K562 (cell line): ENCODE results near the gene EFCAB8.

Experiments
- ATF3 ChIP-seq, 2 experiments: fragments of 450-650 bp in 1 of 2; sonication (generic) in 1 of 2; formaldehyde crosslinking in 1 of 2; IDR thresholded peaks in 1 of 2; conservative IDR thresholded peaks in 1 of 2; 2 replicates each; pipeline versions ENCODE4 v1.6.1 to v1.8.1; 2016 to 2023; ENCODE audit warnings: mild to moderate bottlenecking in 2 of 2, moderate library complexity in 2 of 2, inconsistent platforms in 1 of 2, missing genetic modification reagents in 1 of 2
- CEBPB ChIP-seq: fragments of 450-650 bp; IDR thresholded peaks from 2 replicates; pipeline ENCODE4 v1.6.1; 2016; ENCODE audit warnings: missing genetic modification characterization, missing compliant biosample characterization
- CHD4 ChIP-seq: fragments of 200-600 bp; sonication (generic); IDR thresholded peaks from 3 replicates; pipeline ENCODE4 v1.6.1; 2012; ENCODE audit warnings: low read depth, mild to moderate bottlenecking, mixed read lengths, low read length, inconsistent platforms; ENCODE audit not compliant: insufficient read depth, insufficient replicate concordance, poor library complexity, severe bottlenecking
- CTCF ChIP-seq, 3 experiments: IDR thresholded peaks in 2 of 3; conservative IDR thresholded peaks in 1 of 3; 2 replicates each; pipeline ENCODE4 v1.5.1; 2011 to 2012; ENCODE audit warnings: low read length in 3 of 3, mild to moderate bottlenecking in 3 of 3, control low read depth in 2 of 3, improper control_type of control experiment in 1 of 3, inconsistent platforms in 1 of 3, low read depth in 1 of 3, mixed read lengths in 1 of 3, moderate library complexity in 1 of 3; ENCODE audit not compliant: insufficient read depth in 2 of 3
- ELF1 ChIP-seq: fragments of 200-800 bp; sonication (Bioruptor generic); IDR thresholded peaks from 2 replicates; pipeline ENCODE4 v1.6.1; 2016; ENCODE audit warnings: missing genetic modification characterization, missing compliant biosample characterization
- EZH2 ChIP-seq: IDR thresholded peaks from 2 replicates; pipeline ENCODE4 v1.6.1; 2012; ENCODE audit warnings: low read depth, mild to moderate bottlenecking, inconsistent platforms, low read length, borderline replicate concordance
- HEY1 ChIP-seq: fragments of 250-450 bp; sonication (Bioruptor Pico); IDR thresholded peaks from 2 replicates; pipeline ENCODE4 v1.5.0; 2020; ENCODE audit warnings: mild to moderate bottlenecking, moderate library complexity, borderline replicate concordance
- KHSRP ChIP-seq: fragments of 450-650 bp; IDR thresholded peaks from 2 replicates; pipeline ENCODE4 v1.6.1; 2017
- NFIC ChIP-seq: fragments of 450-650 bp; IDR thresholded peaks from 2 replicates; pipeline ENCODE4 v1.6.1; 2017; ENCODE audit warnings: mild to moderate bottlenecking, inconsistent platforms
- POLR2A ChIP-seq: fragments of 450-650 bp; conservative IDR thresholded peaks from 2 replicates; pipeline ENCODE4 v1.6.1; 2016
- ZBED1 ChIP-seq: IDR thresholded peaks from 2 replicates; pipeline ENCODE4 v1.6.1; 2014
- ZNF766 ChIP-seq: fragments of 200-800 bp; sonication (Bioruptor generic); conservative IDR thresholded peaks from 2 replicates; pipeline ENCODE4 v1.6.1; 2016; ENCODE audit warnings: missing genetic modification characterization, missing compliant biosample characterization

- no peak for TF ChIP-seq KHSRP
- TF ChIP-seq ELF1 (tag), result no peak
- no peak for TF ChIP-seq ZBED1
- no peak for TF ChIP-seq POLR2A
- no peak for TF ChIP-seq CTCF (IDR thresholded peaks at IDR 0.05 in 2 of 3, conservative IDR thresholded peaks at IDR 0.05 in 1 of 3; ENCODE audit: insufficient read depth in 2 of 3, low read depth in 1 of 3, low read length in 3 of 3)
- no peak for TF ChIP-seq CEBPB (tag)
- TF ChIP-seq HEY1 (CRISPR knock-in tag), result no peak
- TF ChIP-seq NFIC, result no peak
- TF ChIP-seq ZNF766 (CRISPR knock-in tag), result no peak
- no peak for TF ChIP-seq EZH2
- no peak for TF ChIP-seq ATF3 (IDR thresholded peaks at IDR 0.05)
- no peak for TF ChIP-seq ATF3 (CRISPR knock-in tag; conservative IDR thresholded peaks at IDR 0.05)
- TF ChIP-seq CHD4, result no peak
Measured at GRCh38 chr20:32965581-32966373, 107.1 kb downstream of the EFCAB8 start.
